ENCODE data around the gene BTBD8.

Gene BTBD8

GRCh38 chr1:92126088-92126487 is 45.9 kb downstream of the BTBD8 start:
- H3K27ac ChIP-seq (ENCODE audit: low read depth, low read length, poor library complexity, severe bottlenecking) = no peak overlapping the region
- H3K36me3 ChIP-seq (ENCODE audit: insufficient read depth, low read length) = no peaks in the 10 kb centered on the region
- no peaks in the 10 kb centered on the region for H3K27me3 ChIP-seq (ENCODE audit: insufficient read depth, low read length)
- H3K4me3 ChIP-seq (ENCODE audit: low read depth, low read length, poor library complexity, severe bottlenecking) = no peak overlapping the region
- H3K79me2 ChIP-seq (ENCODE audit: insufficient read depth, low read length) = no peaks in the 10 kb centered on the region
- no peaks in the 10 kb centered on the region for H4K20me1 ChIP-seq (ENCODE audit: insufficient read depth, low read length)
- no peaks in the 10 kb centered on the region for H3K9me2 ChIP-seq (ENCODE audit: low read depth, low read length)
- H3K9ac ChIP-seq (ENCODE audit: low read length) = no peak overlapping the region
- H3F3A ChIP-seq (ENCODE audit: insufficient read depth, low read length) = no peaks in the 10 kb centered on the region
- TF ChIP-seq CTCF (IDR thresholded peaks at IDR 0.05; ENCODE audit: low read length) (no peak), EZH2 (IDR thresholded peaks at IDR 0.05; ENCODE audit: borderline replicate concordance, low read length) (no peak)
- no peaks in the 10 kb centered on the region for H3K9me3 ChIP-seq (ENCODE audit: low read length)
- no peaks in the 10 kb centered on the region for H3K4me1 ChIP-seq (ENCODE audit: insufficient read depth, low read length, severe bottlenecking)
- H3K4me2 ChIP-seq (ENCODE audit: low read length) = no peak overlapping the region
- no peak overlapping the region for H2AFZ ChIP-seq (ENCODE audit: low read length)

- H3K4me1 ChIP-seq (ENCODE audit: insufficient read depth, low read length, severe bottlenecking) = peaks cover 5% of the 10 kb centered on the region
- H3K4me2 ChIP-seq (ENCODE audit: low read length) = no peak overlapping the region
- H3K9me2 ChIP-seq (ENCODE audit: low read depth, low read length) = no peaks in the 10 kb centered on the region
- H4K20me1 ChIP-seq (ENCODE audit: insufficient read depth, low read length) = no peaks in the 10 kb centered on the region
- no peaks in the 10 kb centered on the region for H3K36me3 ChIP-seq (ENCODE audit: insufficient read depth, low read length)
- no peaks in the 10 kb centered on the region for H3F3A ChIP-seq (ENCODE audit: insufficient read depth, low read length)
- H3K9ac ChIP-seq (ENCODE audit: low read length) = no peak overlapping the region
- no peaks in the 10 kb centered on the region for H3K27me3 ChIP-seq (ENCODE audit: insufficient read depth, low read length)
- H3K27ac ChIP-seq (ENCODE audit: low read depth, low read length, poor library complexity, severe bottlenecking) = no peak overlapping the region
- no peak overlapping the region for H3K4me3 ChIP-seq (ENCODE audit: low read depth, low read length, poor library complexity, severe bottlenecking)
- TF ChIP-seq CTCF (IDR thresholded peaks at IDR 0.05; ENCODE audit: low read length) (no peak), EZH2 (IDR thresholded peaks at IDR 0.05; ENCODE audit: borderline replicate concordance, low read length) (no peak)
- no peaks in the 10 kb centered on the region for H3K9me3 ChIP-seq (ENCODE audit: low read length)
- no peak overlapping the region for H2AFZ ChIP-seq (ENCODE audit: low read length)
- H3K79me2 ChIP-seq (ENCODE audit: insufficient read depth, low read length) = no peaks in the 10 kb centered on the region
These were observed 54.2 kb downstream of the BTBD8 start for GRCh38 chr1:92134331-92134730.

- no peaks in the 10 kb centered on the region for H4K20me1 ChIP-seq (ENCODE audit: insufficient read depth, low read length)
- H3K4me2 ChIP-seq (ENCODE audit: low read length) = no peak overlapping the region
- TF ChIP-seq CTCF (IDR thresholded peaks at IDR 0.05; ENCODE audit: low read length) (no peak), EZH2 (IDR thresholded peaks at IDR 0.05; ENCODE audit: borderline replicate concordance, low read length) (no peak)
- no peaks in the 10 kb centered on the region for H3K79me2 ChIP-seq (ENCODE audit: insufficient read depth, low read length)
- H3K9me2 ChIP-seq (ENCODE audit: low read depth, low read length) = no peaks in the 10 kb centered on the region
- no peaks in the 10 kb centered on the region for H3K9me3 ChIP-seq (ENCODE audit: low read length)
- peaks cover 5% of the 10 kb centered on the region for H3K4me1 ChIP-seq (ENCODE audit: insufficient read depth, low read length, severe bottlenecking)
- no peak overlapping the region for H3K27ac ChIP-seq (ENCODE audit: low read depth, low read length, poor library complexity, severe bottlenecking)
- no peaks in the 10 kb centered on the region for H3K27me3 ChIP-seq (ENCODE audit: insufficient read depth, low read length)
- H2AFZ ChIP-seq (ENCODE audit: low read length) = no peak overlapping the region
- H3F3A ChIP-seq (ENCODE audit: insufficient read depth, low read length) = no peaks in the 10 kb centered on the region
- H3K4me3 ChIP-seq (ENCODE audit: low read depth, low read length, poor library complexity, severe bottlenecking) = no peak overlapping the region
- H3K36me3 ChIP-seq (ENCODE audit: insufficient read depth, low read length) = no peaks in the 10 kb centered on the region
- no peak overlapping the region for H3K9ac ChIP-seq (ENCODE audit: low read length)
These were observed 56.2 kb downstream of the BTBD8 start for GRCh38 chr1:92136341-92136740.
